GM18507 (cell line): ENCODE measurements around the gene NEDD1.

ENCODE experiments used
- DNase-seq: peaks from one replicate; pipeline ENCODE4 v3.0.0; 2011; ENCODE audit warnings: low read depth; ENCODE audit not compliant: insufficient read length; ENCODE audit errors: extremely low spot score
- FAIRE-seq: peaks from 2 replicates; lab custom pipeline; 2011; peaks lifted over from hg19 to GRCh38; lab: Jason Lieb, UNC

NEDD1 gene

DNA sequence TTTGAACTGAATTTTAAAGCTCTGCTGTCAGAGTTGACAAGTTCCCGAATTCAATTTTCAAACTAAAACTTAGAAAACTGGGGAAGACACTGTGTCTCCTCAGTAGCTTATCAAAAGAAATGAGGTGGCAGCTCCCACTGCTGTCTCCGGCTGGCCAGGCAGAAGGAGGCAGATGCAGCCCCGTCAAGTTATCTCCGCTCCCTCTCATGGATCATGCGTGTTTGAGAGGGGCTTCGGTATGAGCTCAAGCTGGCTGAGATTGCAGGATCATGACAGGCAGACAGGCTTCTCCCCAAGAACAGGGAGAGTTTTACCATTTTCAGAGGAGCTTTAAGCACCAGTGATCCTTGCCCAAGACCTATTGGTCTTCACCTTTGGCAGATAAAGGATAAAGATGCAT, 88.8 kb downstream of the NEDD1 start:
- DNase-seq: no peak
- no peak for FAIRE-seq

DNA sequence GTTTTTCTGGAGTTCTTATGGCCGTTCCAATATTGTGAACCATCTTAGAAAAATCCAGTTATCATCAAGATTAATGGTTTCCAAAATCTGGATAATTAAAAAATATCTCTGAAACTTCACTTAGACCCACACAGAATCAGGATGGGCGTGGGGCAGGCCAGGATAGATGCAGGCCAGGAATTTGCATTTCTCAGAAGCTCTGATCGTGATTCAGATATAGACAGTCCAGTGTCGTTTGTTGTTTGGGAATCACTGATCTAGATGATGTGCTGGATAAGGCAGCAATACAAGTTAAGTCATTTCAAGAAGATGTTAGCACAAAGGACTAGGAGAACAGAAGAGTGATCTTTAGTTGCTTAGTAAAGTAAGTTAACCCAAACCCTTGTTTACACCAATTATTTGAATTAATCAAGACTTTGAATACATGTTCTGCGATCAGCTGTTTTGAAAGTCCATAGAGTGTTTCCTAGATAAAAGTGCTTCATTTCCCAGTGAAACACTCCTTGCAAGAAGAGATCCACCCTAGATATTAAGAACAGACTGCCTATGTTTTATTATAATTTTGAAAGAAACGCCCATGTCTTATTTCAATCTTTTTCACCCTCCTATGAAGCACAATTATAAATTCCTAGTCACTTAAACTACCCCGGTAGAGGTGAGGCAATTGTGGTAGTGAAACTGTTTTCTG, 90.9 kb downstream of the NEDD1 start:
- DNase-seq (no peak), FAIRE-seq (no peak)

- DNase-seq (no peak), FAIRE-seq (no peak)
Measured at GRCh38 chr12:97003276-97003675, 96.2 kb downstream of the NEDD1 start.
